GM19193 (cell line): ENCODE measurements around the gene PPP2R5C.

Experiments
- POLR2A ChIP-seq: IDR thresholded peaks from 4 replicates; pipeline ENCODE4 v1.6.1; 2011; ENCODE audit not compliant: insufficient read depth, insufficient read length; ENCODE audit errors: extremely low read depth

PPP2R5C gene

GRCh38 chr14:101737414-101738339 is 23.8 kb upstream of the PPP2R5C start:
- TF ChIP-seq POLR2A: no peak

GRCh38 chr14:101738703-101739320 is 22.7 kb upstream of the PPP2R5C start:
- no peak for TF ChIP-seq POLR2A

- no peak for TF ChIP-seq POLR2A
Observed at GRCh38 chr14:101739446-101740141, 21.9 kb upstream of the PPP2R5C start.

- TF ChIP-seq POLR2A: no peak
Observed at GRCh38 chr14:101740981-101741380, 20.5 kb upstream of the PPP2R5C start.

GRCh38 chr14:101743701-101744100 is 17.8 kb upstream of the PPP2R5C start:
- TF ChIP-seq POLR2A: no peak

GRCh38 chr14:101754893-101755292 is 6.6 kb upstream of the PPP2R5C start:
- TF ChIP-seq POLR2A: no peak

- no peak for TF ChIP-seq POLR2A
Observed at GRCh38 chr14:101755591-101756324, 5.8 kb upstream of the PPP2R5C start.

GRCh38 chr14:101757064-101757838 is 4.3 kb upstream of the PPP2R5C start:
- TF ChIP-seq POLR2A: no peak

GRCh38 chr14:101757839-101758211 is 3.7 kb upstream of the PPP2R5C start:
- TF ChIP-seq POLR2A: no peak

GRCh38 chr14:101758913-101759593 is 2.5 kb upstream of the PPP2R5C start:
- TF ChIP-seq POLR2A: no peak

GRCh38 chr14:101760138-101761011 is 1.1 kb upstream of the PPP2R5C start:
- no peak for TF ChIP-seq POLR2A

- no peak for TF ChIP-seq POLR2A
Observed at GRCh38 chr14:101761881-101762529, 496 bp downstream of the PPP2R5C start.
